ENCODE measurements around the gene ERN1.

ERN1 gene

DNA sequence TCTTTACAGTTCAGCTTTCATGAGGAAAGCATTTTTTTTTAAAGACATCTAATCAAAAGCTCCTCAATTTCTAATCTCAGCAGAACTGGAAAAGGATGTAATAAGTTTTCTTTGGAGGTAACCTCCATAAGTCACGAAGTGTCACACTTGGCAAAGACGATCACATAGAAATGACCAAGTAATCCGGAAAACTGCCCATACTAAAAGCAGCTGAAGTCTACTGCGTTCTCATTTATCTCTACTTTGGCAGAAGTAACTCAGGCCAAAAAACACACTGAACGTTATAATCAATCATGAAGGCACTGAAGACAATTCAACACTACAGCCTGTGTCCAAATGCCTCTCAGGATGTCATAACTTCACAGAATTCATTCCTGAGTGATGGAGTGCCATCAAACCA, 39.8 kb downstream of the ERN1 start:
- no peak overlapping the region for H2BK5ac ChIP-seq (ENCODE audit: low read depth, low read length, poor library complexity)
- H3K4me3 ChIP-seq (ENCODE audit: low read depth, low read length), result no peak overlapping the region
- H3K18ac ChIP-seq (ENCODE audit: low read length), result no peak overlapping the region
- H2AK5ac ChIP-seq (ENCODE audit: low read length), result no peak overlapping the region
- no CpG with 5 or more reads among the region's 5 CpGs for WGBS (ENCODE audit: extremely low coverage, insufficient coverage, insufficient read length)
- no peak overlapping the region for H2AFZ ChIP-seq (ENCODE audit: insufficient read depth, low read length, poor library complexity)
- no peak overlapping the region for H3K27ac ChIP-seq (ENCODE audit: low read depth, low read length)
- peaks cover 2% of the 10 kb centered on the region for H3K79me1 ChIP-seq (ENCODE audit: low read length)
- no peak overlapping the region for H3K9ac ChIP-seq (ENCODE audit: low read length)
- H3K79me2 ChIP-seq (ENCODE audit: control insufficient read depth, insufficient read depth, low read length, poor library complexity), result no peaks in the 10 kb centered on the region
- no peaks in the 10 kb centered on the region for H3K9me3 ChIP-seq (ENCODE audit: insufficient read depth, low read depth, low read length)
- no peak overlapping the region for H2BK120ac ChIP-seq (ENCODE audit: insufficient read depth, low read length, poor library complexity)
- H4K91ac ChIP-seq (ENCODE audit: low read depth, low read length), result no peak overlapping the region
- H3K4ac ChIP-seq (ENCODE audit: low read depth, low read length), result no peak overlapping the region
- peaks cover 15 to 23% of the 10 kb centered on the region in 2 experiments for H3K4me1 ChIP-seq (ENCODE audit: control insufficient read depth in 1 of 2, insufficient read depth in 2 of 2, low read length in 2 of 2)
- no peak overlapping the region for H4K12ac ChIP-seq (ENCODE audit: low read depth, low read length)
- no peak overlapping the region for H3K23ac ChIP-seq (ENCODE audit: low read length)
- H3K36me3 ChIP-seq (ENCODE audit: control insufficient read depth in 1 of 2, insufficient read depth in 2 of 2, low read length in 2 of 2), result no peaks in the 10 kb centered on the region
- no peak overlapping the region for H2BK12ac ChIP-seq (ENCODE audit: low read length)
- DNase-seq, result no peak
- no peak overlapping the region for H3K14ac ChIP-seq (ENCODE audit: low read length)
- no peak overlapping the region for H3K4me2 ChIP-seq (ENCODE audit: low read length)
- no peak overlapping the region for H4K8ac ChIP-seq (ENCODE audit: low read depth, low read length)
- H3K27me3 ChIP-seq (ENCODE audit: insufficient read depth, low read length), result no peaks in the 10 kb centered on the region

DNA sequence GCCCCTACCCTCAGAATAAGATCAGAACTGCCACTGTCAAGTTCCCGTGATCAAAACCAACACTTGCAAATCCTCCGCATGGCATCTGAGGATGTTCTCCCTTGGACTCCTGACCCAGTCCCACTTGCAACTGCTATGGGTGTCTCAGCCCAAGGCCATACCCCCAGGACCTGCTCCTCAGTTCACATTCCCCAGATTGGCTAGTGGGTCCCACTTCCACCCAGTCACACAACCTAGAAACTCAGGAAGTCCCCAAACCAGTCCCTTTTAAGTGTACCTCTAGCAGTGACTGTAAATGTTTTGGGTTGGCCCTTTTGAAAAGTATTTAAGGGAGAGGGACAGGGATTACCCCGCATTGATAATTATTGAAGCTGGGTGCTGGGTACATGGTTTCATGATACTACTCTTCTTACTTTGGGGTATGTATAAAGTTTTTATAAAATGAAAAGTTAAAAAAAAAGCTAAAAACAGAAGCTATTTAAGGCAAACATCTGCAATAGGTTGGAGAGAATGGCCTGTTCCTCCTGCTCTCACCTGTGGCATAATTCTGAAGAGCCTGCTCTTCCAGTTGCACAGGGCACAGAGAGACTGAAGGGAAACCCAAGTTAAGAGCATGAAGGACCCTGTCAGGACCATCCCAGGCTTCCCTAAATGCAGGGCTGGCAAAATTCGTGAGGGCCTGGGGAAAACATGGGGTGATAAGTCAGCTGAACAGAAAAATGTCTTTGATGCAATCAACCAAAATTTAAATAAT, 42.5 kb downstream of the ERN1 start:
- Histone ChIP-seq H2AFZ (ENCODE audit: insufficient read depth, low read length, poor library complexity) (no peak overlapping the region), H3K79me1 (ENCODE audit: low read length) (peaks cover 4% of the 10 kb centered on the region), H3K79me2 (ENCODE audit: control insufficient read depth, insufficient read depth, low read length, poor library complexity) (no peaks in the 10 kb centered on the region), H4K8ac (ENCODE audit: low read depth, low read length) (no peak overlapping the region), H3K27ac (ENCODE audit: low read depth, low read length) (no peak overlapping the region), H3K4me1 (ENCODE audit: control insufficient read depth in 1 of 2, insufficient read depth in 2 of 2, low read length in 2 of 2) (peaks cover 16 to 23% of the 10 kb centered on the region in 2 experiments), H3K4me3 (ENCODE audit: low read depth, low read length) (no peak overlapping the region), H2BK5ac (ENCODE audit: low read depth, low read length, poor library complexity) (no peak overlapping the region), H3K9me3 (ENCODE audit: insufficient read depth, low read depth, low read length) (no peaks in the 10 kb centered on the region), H2BK12ac (ENCODE audit: low read length) (no peak overlapping the region), H3K4me2 (ENCODE audit: low read length) (no peak overlapping the region), H3K4ac (ENCODE audit: low read depth, low read length) (no peak overlapping the region), H3K27me3 (ENCODE audit: insufficient read depth, low read length) (no peaks in the 10 kb centered on the region), H2AK5ac (ENCODE audit: low read length) (no peak overlapping the region), H4K91ac (ENCODE audit: low read depth, low read length) (peak overlapping the region; percentile 54), H3K23ac (ENCODE audit: low read length) (no peak overlapping the region), H3K36me3 (ENCODE audit: control insufficient read depth in 1 of 2, insufficient read depth in 2 of 2, low read length in 2 of 2) (no peaks in the 10 kb centered on the region), H3K9ac (ENCODE audit: low read length) (no peak overlapping the region), H2BK120ac (ENCODE audit: insufficient read depth, low read length, poor library complexity) (peak overlapping the region; percentile 56), H3K14ac (ENCODE audit: low read length) (no peak overlapping the region), H4K12ac (ENCODE audit: low read depth, low read length) (no peak overlapping the region), H3K18ac (ENCODE audit: low read length) (peak overlapping the region; percentile 4)
- DNase-seq, result peak; percentile 54 to 62
- WGBS (ENCODE audit: extremely low coverage, insufficient coverage, insufficient read length), result no CpG with 5 or more reads among the region's 4 CpGs

DNA sequence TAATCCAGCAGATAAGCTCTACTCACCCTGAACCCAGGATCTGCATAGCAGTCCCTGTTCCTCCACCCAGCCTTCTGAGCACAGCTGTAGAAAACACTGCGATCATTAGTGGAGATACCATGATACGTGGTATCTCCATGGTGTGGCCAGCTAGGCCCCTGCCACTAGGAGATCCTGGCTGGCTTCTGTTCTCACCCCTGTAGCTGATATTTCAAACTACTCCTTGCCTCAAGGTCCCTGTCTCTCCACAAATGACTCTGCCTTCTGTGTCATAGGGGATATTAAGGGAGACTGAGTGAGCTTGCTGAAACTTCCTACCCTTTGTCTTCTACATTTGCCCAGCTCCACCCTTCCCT, 44.3 kb downstream of the ERN1 start:
- Histone ChIP-seq H2AK5ac (ENCODE audit: low read length) (no peak overlapping the region), H4K8ac (ENCODE audit: low read depth, low read length) (no peak overlapping the region), H2BK5ac (ENCODE audit: low read depth, low read length, poor library complexity) (no peak overlapping the region), H3K14ac (ENCODE audit: low read length) (no peak overlapping the region), H3K27me3 (ENCODE audit: insufficient read depth, low read length) (no peaks in the 10 kb centered on the region), H3K4me1 (ENCODE audit: control insufficient read depth in 1 of 2, insufficient read depth in 2 of 2, low read length in 2 of 2) (peaks cover 16 to 29% of the 10 kb centered on the region in 2 experiments), H2BK12ac (ENCODE audit: low read length) (no peak overlapping the region), H3K36me3 (ENCODE audit: control insufficient read depth in 1 of 2, insufficient read depth in 2 of 2, low read length in 2 of 2) (no peaks in the 10 kb centered on the region), H3K79me2 (ENCODE audit: control insufficient read depth, insufficient read depth, low read length, poor library complexity) (no peaks in the 10 kb centered on the region), H3K23ac (ENCODE audit: low read length) (no peak overlapping the region), H3K79me1 (ENCODE audit: low read length) (peaks cover 6% of the 10 kb centered on the region), H4K91ac (ENCODE audit: low read depth, low read length) (peak overlapping the region; percentile 20), H3K9ac (ENCODE audit: low read length) (no peak overlapping the region), H3K9me3 (ENCODE audit: insufficient read depth, low read depth, low read length) (no peaks in the 10 kb centered on the region), H3K27ac (ENCODE audit: low read depth, low read length) (no peak overlapping the region), H3K4me2 (ENCODE audit: low read length) (no peak overlapping the region), H4K12ac (ENCODE audit: low read depth, low read length) (no peak overlapping the region), H3K4ac (ENCODE audit: low read depth, low read length) (no peak overlapping the region), H2BK120ac (ENCODE audit: insufficient read depth, low read length, poor library complexity) (no peak overlapping the region), H3K18ac (ENCODE audit: low read length) (no peak overlapping the region), H3K4me3 (ENCODE audit: low read depth, low read length) (no peak overlapping the region), H2AFZ (ENCODE audit: insufficient read depth, low read length, poor library complexity) (no peak overlapping the region)
- no CpG with 5 or more reads among the region's 2 CpGs for WGBS (ENCODE audit: extremely low coverage, insufficient coverage, insufficient read length)
- DNase-seq, result no peak

DNA sequence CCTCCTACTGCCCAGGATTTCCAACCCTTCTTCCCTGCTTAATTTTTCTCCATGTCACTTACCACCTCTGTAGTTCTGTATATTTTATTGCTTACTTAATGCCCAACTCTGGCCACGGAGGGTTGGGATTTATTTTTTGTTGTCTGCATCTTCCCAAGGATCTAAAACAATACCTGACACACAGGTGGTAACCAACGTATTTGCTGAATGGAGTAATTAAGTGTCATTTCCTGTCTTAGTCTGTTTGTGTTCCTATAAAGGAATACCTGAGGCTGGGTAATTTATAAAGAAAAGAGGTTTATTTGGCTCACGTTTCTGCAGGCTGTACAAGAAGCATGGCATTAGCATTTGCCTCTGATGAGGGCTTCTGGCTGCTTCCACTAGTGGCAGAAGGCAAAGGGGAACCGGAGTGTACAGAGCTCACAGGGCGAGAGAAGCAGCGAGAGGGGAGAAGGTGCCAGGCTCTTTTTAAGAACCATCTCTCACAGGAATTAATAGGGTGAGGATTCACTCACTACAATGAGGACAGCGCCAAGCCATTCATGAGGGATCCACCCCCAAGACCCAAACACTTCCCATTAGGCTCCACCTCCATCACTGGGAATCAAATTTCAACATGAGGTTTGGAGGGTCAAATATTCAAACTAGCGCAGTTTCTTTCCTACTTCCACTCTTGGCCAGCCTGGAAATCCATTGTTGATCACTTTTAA, 44.8 kb downstream of the ERN1 start:
- H4K91ac ChIP-seq (ENCODE audit: low read depth, low read length), result peak overlapping the region; percentile 7
- no peak overlapping the region for H3K18ac ChIP-seq (ENCODE audit: low read length)
- no peak overlapping the region for H2AFZ ChIP-seq (ENCODE audit: insufficient read depth, low read length, poor library complexity)
- DNase-seq, result no peak
- H2BK12ac ChIP-seq (ENCODE audit: low read length), result no peak overlapping the region
- no peak overlapping the region for H3K4me2 ChIP-seq (ENCODE audit: low read length)
- H3K14ac ChIP-seq (ENCODE audit: low read length), result no peak overlapping the region
- no peak overlapping the region for H2AK5ac ChIP-seq (ENCODE audit: low read length)
- H2BK5ac ChIP-seq (ENCODE audit: low read depth, low read length, poor library complexity), result no peak overlapping the region
- H3K27ac ChIP-seq (ENCODE audit: low read depth, low read length), result no peak overlapping the region
- peaks cover 16 to 29% of the 10 kb centered on the region in 2 experiments for H3K4me1 ChIP-seq (ENCODE audit: control insufficient read depth in 1 of 2, insufficient read depth in 2 of 2, low read length in 2 of 2)
- H3K27me3 ChIP-seq (ENCODE audit: insufficient read depth, low read length), result no peaks in the 10 kb centered on the region
- no peaks in the 10 kb centered on the region for H3K9me3 ChIP-seq (ENCODE audit: insufficient read depth, low read depth, low read length)
- no peak overlapping the region for H3K4me3 ChIP-seq (ENCODE audit: low read depth, low read length)
- H4K8ac ChIP-seq (ENCODE audit: low read depth, low read length), result no peak overlapping the region
- no peaks in the 10 kb centered on the region for H3K36me3 ChIP-seq (ENCODE audit: control insufficient read depth in 1 of 2, insufficient read depth in 2 of 2, low read length in 2 of 2)
- H4K12ac ChIP-seq (ENCODE audit: low read depth, low read length), result no peak overlapping the region
- peaks cover 6% of the 10 kb centered on the region for H3K79me1 ChIP-seq (ENCODE audit: low read length)
- no peak overlapping the region for H3K4ac ChIP-seq (ENCODE audit: low read depth, low read length)
- no peak overlapping the region for H2BK120ac ChIP-seq (ENCODE audit: insufficient read depth, low read length, poor library complexity)
- no peak overlapping the region for H3K9ac ChIP-seq (ENCODE audit: low read length)
- H3K23ac ChIP-seq (ENCODE audit: low read length), result no peak overlapping the region
- no CpG with 5 or more reads among the region's 8 CpGs for WGBS (ENCODE audit: extremely low coverage, insufficient coverage, insufficient read length)
- H3K79me2 ChIP-seq (ENCODE audit: control insufficient read depth, insufficient read depth, low read length, poor library complexity), result no peaks in the 10 kb centered on the region
